HFF-Myc (cell line): ENCODE data around the gene PIK3R2.

Experiments used
- DNase-seq: peaks from one replicate; pipeline ENCODE4 v3.0.0-alpha.2; 2011; ENCODE audit warnings: low read depth; ENCODE audit errors: extremely low read depth
- H3K4me3 ChIP-seq: replicated peaks from 2 replicates; pipeline ENCODE4 v1.5.1; 2011; ENCODE audit warnings: low read depth, mild to moderate bottlenecking, control low read depth, low read length
- CTCF ChIP-seq: IDR thresholded peaks from 2 replicates; pipeline ENCODE4 v1.5.1; 2012; ENCODE audit warnings: mild to moderate bottlenecking, low read depth, low read length, control low read depth; ENCODE audit errors: missing control alignments

The PIK3R2 gene

GRCh38 chr19:18173054-18173571 lies 20.1 kb downstream of the PIK3R2 start:
- DNase-seq, result no peak
- peak overlapping the region; percentile 53 for H3K4me3 ChIP-seq
- no peak for TF ChIP-seq CTCF

GRCh38 chr19:18173572-18174288 lies 20.8 kb downstream of the PIK3R2 start, which contains the start of gene IFI30:
IFI30 (plus strand) TSS chr19:18173813; CDS start chr19:18173842, 29 bp downstream.
- DNase-seq, result no peak
- H3K4me3 ChIP-seq, result peak within 1 kb of the TSS; percentile 53
- TF ChIP-seq CTCF, result no peak

- no peak overlapping the region for H3K4me3 ChIP-seq
- DNase-seq, result no peak
- no peak for TF ChIP-seq CTCF
These were observed 22.0 kb downstream of the PIK3R2 start for GRCh38 chr19:18174983-18175382.

- H3K4me3 ChIP-seq, result no peak overlapping the region
- no peak for TF ChIP-seq CTCF
- no peak for DNase-seq
These were observed 23.7 kb downstream of the PIK3R2 start for GRCh38 chr19:18176367-18177310.

- no peak overlapping the region for H3K4me3 ChIP-seq
- no peak for TF ChIP-seq CTCF
- DNase-seq, result no peak
These were observed 27.0 kb downstream of the PIK3R2 start for GRCh38 chr19:18179957-18180356.

- H3K4me3 ChIP-seq, result no peak overlapping the region
- no peak for TF ChIP-seq CTCF
- DNase-seq, result no peak
These were observed 30.6 kb downstream of the PIK3R2 start for GRCh38 chr19:18183529-18183928.
